LNCaP clone FGC (cell line): ENCODE measurements around the gene CAPN14.

Experiments used
- DNase-seq: peaks from one replicate; pipeline ENCODE4 v3.0.0-alpha.2; 2011; ENCODE audit warnings: low read depth
- H3K4me3 ChIP-seq: 2 replicates; pipeline ENCODE4 v1.5.1; 2011; ENCODE audit warnings: mild to moderate bottlenecking, low read depth, low read length, control low read depth
- TF ChIP-seq, protein P1 (sequence below): IDR thresholded peaks from 2 replicates; pipeline ENCODE4 v1.5.1; 2012; ENCODE audit warnings: mild to moderate bottlenecking; ENCODE audit not compliant: control insufficient read depth, insufficient read depth; ENCODE audit errors: extremely low read depth

Gene CAPN14

GRCh38 chr2:31223026-31223425, 5.7 kb upstream of the CAPN14 start:
- DNase-seq: no peak
- H3K4me3 ChIP-seq: no peak overlapping the region
- TF ChIP-seq, protein P1, sequence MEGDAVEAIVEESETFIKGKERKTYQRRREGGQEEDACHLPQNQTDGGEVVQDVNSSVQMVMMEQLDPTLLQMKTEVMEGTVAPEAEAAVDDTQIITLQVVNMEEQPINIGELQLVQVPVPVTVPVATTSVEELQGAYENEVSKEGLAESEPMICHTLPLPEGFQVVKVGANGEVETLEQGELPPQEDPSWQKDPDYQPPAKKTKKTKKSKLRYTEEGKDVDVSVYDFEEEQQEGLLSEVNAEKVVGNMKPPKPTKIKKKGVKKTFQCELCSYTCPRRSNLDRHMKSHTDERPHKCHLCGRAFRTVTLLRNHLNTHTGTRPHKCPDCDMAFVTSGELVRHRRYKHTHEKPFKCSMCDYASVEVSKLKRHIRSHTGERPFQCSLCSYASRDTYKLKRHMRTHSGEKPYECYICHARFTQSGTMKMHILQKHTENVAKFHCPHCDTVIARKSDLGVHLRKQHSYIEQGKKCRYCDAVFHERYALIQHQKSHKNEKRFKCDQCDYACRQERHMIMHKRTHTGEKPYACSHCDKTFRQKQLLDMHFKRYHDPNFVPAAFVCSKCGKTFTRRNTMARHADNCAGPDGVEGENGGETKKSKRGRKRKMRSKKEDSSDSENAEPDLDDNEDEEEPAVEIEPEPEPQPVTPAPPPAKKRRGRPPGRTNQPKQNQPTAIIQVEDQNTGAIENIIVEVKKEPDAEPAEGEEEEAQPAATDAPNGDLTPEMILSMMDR: no peak

GRCh38 chr2:31222071-31222470, 4.8 kb upstream of the CAPN14 start:
- no peak for DNase-seq
- H3K4me3 ChIP-seq: no peak overlapping the region
- TF ChIP-seq, protein P1: no peak

GRCh38 chr2:31221544-31221943, 4.2 kb upstream of the CAPN14 start:
- DNase-seq: no peak
- no peak overlapping the region for H3K4me3 ChIP-seq
- TF ChIP-seq, protein P1: no peak

- H3K4me3 ChIP-seq: no peak overlapping the region
Measured at GRCh38 chr2:31219131-31219969, 2.0 kb upstream of the CAPN14 start.

GRCh38 chr2:31216734-31217133, 581 bp downstream of the CAPN14 start:
- no peak for DNase-seq
- no peak overlapping the region for H3K4me3 ChIP-seq
- TF ChIP-seq, protein P1: no peak

More at GRCh38 chr2:31219131-31219969, 2.0 kb upstream of the CAPN14 start:
- TF ChIP-seq, protein P1: no peak
- DNase-seq: no peak

DNA sequence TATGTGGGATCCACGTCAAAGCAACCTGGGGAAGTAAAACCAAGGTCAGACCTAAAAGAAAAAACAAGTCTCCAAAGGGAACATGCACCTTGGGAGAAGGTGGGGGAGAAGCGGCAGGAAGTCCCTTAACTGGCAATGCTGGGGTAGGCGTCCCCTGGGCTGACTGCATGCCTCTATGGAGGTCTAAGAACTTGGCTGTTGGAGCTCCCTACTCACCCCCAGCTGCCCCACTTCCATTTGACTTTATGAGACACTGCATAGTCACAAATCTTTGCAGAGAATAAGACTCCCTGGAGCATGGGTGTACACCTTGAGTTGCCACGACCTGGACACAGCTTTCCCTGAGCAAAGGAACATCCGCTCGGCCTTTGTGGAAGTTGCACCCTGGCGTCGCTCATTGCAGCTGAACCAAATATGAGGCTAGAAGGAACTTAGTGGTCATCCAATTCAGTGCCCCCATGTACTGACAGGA, 2.8 kb downstream of the CAPN14 start:
- DNase-seq: no peak
- TF ChIP-seq, protein P1: no peak
- no peak overlapping the region for H3K4me3 ChIP-seq
